Caco-2 (cell line): ENCODE measurements around the gene CEP57L1. TPM values are rescaled to one million over a fixed set of nuclear protein-coding genes. Genes with fewer than 3 reads are reported as not detected.

Experiments
- BruUV-seq: library from RNA; stranded (reverse); fragments of 400-500 nt; replicated peaks from 2 replicates; lab custom pipeline; 2021; lab: Mats Ljungman, UMichigan
- CTCF ChIA-PET: fragments of 300-600 bp; sonication (Branson Sonifier 250); formaldehyde crosslinking; loops from one replicate; lab custom pipeline; 2022; ENCODE audit warnings: antibody characterized with exemption; lab: Charles Lee
- POLR2A ChIA-PET: fragments of 300-600 bp; sonication (Branson Sonifier 250); formaldehyde crosslinking; loops from one replicate; lab custom pipeline; 2022; ENCODE audit warnings: antibody characterized with exemption; lab: Charles Lee
- DNase-seq, 2 experiments: peaks; one replicate each; pipeline versions ENCODE4 v3.0.0 to v3.0.0-alpha.2; 2020 to 2022
- H3K27me3 ChIP-seq: replicated peaks from 2 replicates; pipeline ENCODE4 v1.6.0; 2011; ENCODE audit warnings: low read length; ENCODE audit not compliant: control insufficient read depth, insufficient read depth
- H3K36me3 ChIP-seq: 2 replicates; pipeline ENCODE4 v1.5.1; 2011; ENCODE audit warnings: low read length; ENCODE audit not compliant: control insufficient read depth, insufficient read depth
- H3K4me1 ChIP-seq: fragments of 250-450 bp; sonication (Bioruptor Pico); 2 replicates; pipeline ENCODE4 v1.5.1; 2020; ENCODE audit warnings: mild to moderate bottlenecking
- H3K4me3 ChIP-seq: 2 replicates; pipeline ENCODE4 v1.5.1; 2011; ENCODE audit warnings: low read depth, mild to moderate bottlenecking, control low read depth, low read length
- H3K9me3 ChIP-seq: fragments of 250-450 bp; sonication (Bioruptor Pico); 2 replicates; pipeline ENCODE4 v1.5.1; 2020; ENCODE audit warnings: mild to moderate bottlenecking, moderate library complexity
- H3K27ac Mint-ChIP-seq: one replicate; pipeline ENCODE4 v1.8.0; 2022; ENCODE audit warnings: mixed read lengths; ENCODE audit not compliant: unreplicated experiment
- H3K27me3 Mint-ChIP-seq: one replicate; pipeline ENCODE4 v1.8.0; 2022; ENCODE audit warnings: mixed read lengths; ENCODE audit not compliant: insufficient read depth, unreplicated experiment
- H3K36me3 Mint-ChIP-seq: one replicate; pipeline ENCODE4 v1.8.0; 2022; ENCODE audit warnings: mild to moderate bottlenecking, mixed read lengths; ENCODE audit not compliant: insufficient read depth, unreplicated experiment
- H3K4me1 Mint-ChIP-seq: one replicate; pipeline ENCODE4 v1.8.0; 2022; ENCODE audit warnings: low read depth, mixed read lengths; ENCODE audit not compliant: unreplicated experiment
- H3K4me3 Mint-ChIP-seq: one replicate; pipeline ENCODE4 v1.8.0; 2022; ENCODE audit warnings: mild to moderate bottlenecking, moderate library complexity, mixed read lengths; ENCODE audit not compliant: unreplicated experiment
- H3K9me3 Mint-ChIP-seq: one replicate; pipeline ENCODE4 v1.8.0; 2022; ENCODE audit warnings: mixed read lengths; ENCODE audit not compliant: unreplicated experiment
- CTCF ChIP-seq, 2 experiments: fragments of 200-600 bp in 1 of 2; IDR thresholded peaks; 1 replicate in 1 of 2; 2 replicates in 1 of 2; pipeline versions ENCODE4 v1.5.1 to v1.8.0; 2011 to 2022; ENCODE audit warnings: antibody characterized with exemption in 1 of 2, control low read depth in 1 of 2, inconsistent platforms in 1 of 2, low read depth in 1 of 2, low read length in 1 of 2, mild to moderate bottlenecking in 1 of 2, moderate library complexity in 1 of 2; ENCODE audit not compliant: insufficient read depth in 1 of 2, severe bottlenecking in 1 of 2, unreplicated experiment in 1 of 2
- intact Hi-C: fragments of 100-400 bp; cut with micrococcal nuclease; formaldehyde crosslinking; loops from one replicate; pipeline ENCODE4 v1.10.0; 2022; ENCODE audit not compliant: unreplicated experiment
- total RNA-seq: library from RNA; stranded (reverse); gene quantifications from 2 replicates; pipeline ENCODE4 v1.2.3, GENCODE V29; 2022

CEP57L1 gene
- total RNA-seq, 1 experiment from 2014 or later, result 12.7 TPM

- no peaks in the 10 kb centered on the region for H3K9me3 Mint-ChIP-seq
- no peaks in the 10 kb centered on the region for H3K36me3 ChIP-seq
- H3K27me3 ChIP-seq, result no peaks in the 10 kb centered on the region
- H3K36me3 Mint-ChIP-seq, result no peaks in the 10 kb centered on the region
- no peak overlapping the region for H3K27ac Mint-ChIP-seq
- H3K4me1 Mint-ChIP-seq, result no peaks in the 10 kb centered on the region
- intact Hi-C loops, result no loop called here
- BruUV-seq, result no TSS peak
- no peaks in the 10 kb centered on the region for H3K4me1 ChIP-seq
- H3K9me3 ChIP-seq, result no peaks in the 10 kb centered on the region
- no peaks in the 10 kb centered on the region for H3K27me3 Mint-ChIP-seq
- H3K4me3 Mint-ChIP-seq, result no peak overlapping the region
- ChIA-PET POLR2A (no interaction called here), CTCF (no interaction called here)
- no peak overlapping the region for H3K4me3 ChIP-seq
- TF ChIP-seq CTCF (IDR thresholded peaks at IDR 0.05; ENCODE audit: insufficient read depth in 1 of 2, low read depth in 1 of 2, low read length in 1 of 2, severe bottlenecking in 1 of 2, unreplicated experiment in 1 of 2), result no peak
- no peak for DNase-seq
These were observed 107.3 kb downstream of the CEP57L1 start for GRCh38 chr6:109202409-109203264.

DNA sequence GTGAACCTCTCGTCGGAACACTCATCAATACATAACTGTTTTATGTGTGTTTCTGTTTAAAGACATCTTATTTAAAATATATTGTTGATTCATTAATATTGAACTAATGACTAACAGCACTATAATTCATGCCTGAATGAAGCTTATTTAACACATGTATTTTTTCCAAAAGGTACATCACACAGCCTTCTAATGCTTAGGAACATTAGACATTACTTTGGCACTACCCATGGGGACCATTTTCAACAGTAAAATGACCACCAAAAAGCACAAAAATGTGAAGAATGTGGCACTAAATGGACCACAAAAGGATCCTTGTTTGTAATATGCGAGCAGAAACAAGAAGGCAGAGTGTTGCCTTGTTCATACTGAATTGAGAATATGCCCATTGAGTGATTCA is 109.2 kb downstream of the CEP57L1 start:
- Histone ChIP-seq H3K36me3 (no peaks in the 10 kb centered on the region), H3K4me3 (no peak overlapping the region)

DNA sequence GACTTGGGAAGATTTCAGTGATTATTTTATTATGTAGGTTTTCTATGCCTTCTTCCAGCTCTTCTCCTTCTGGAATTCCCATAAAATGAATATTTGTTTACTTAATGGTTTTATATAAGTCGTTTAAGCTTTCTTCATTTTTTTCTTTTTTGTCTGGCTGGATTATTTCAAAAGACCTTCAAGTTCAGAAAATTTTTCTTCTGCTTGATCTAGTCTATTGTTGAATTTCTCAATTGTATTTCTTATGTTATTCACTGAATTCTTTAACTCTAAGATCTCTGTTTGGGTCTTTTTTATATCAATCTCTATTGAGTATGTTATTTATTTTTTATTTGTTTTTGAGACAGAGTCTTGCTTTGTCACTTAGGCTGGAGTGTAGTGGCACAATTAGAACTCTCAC is 117.4 kb downstream of the CEP57L1 start:
- Mint-ChIP-seq H3K9me3 (no peaks in the 10 kb centered on the region), H3K4me3 (no peak overlapping the region), H3K27ac (no peak overlapping the region), H3K36me3 (no peaks in the 10 kb centered on the region), H3K4me1 (no peaks in the 10 kb centered on the region), H3K27me3 (peaks cover 10% of the 10 kb centered on the region)
- Histone ChIP-seq H3K36me3 (no peaks in the 10 kb centered on the region), H3K4me3 (no peak overlapping the region), H3K9me3 (no peaks in the 10 kb centered on the region), H3K27me3 (no peaks in the 10 kb centered on the region), H3K4me1 (no peaks in the 10 kb centered on the region)
- ChIA-PET POLR2A (no interaction called here), CTCF (no interaction called here)
- no peak for TF ChIP-seq CTCF (IDR thresholded peaks at IDR 0.05; ENCODE audit: insufficient read depth in 1 of 2, low read depth in 1 of 2, low read length in 1 of 2, severe bottlenecking in 1 of 2, unreplicated experiment in 1 of 2)
- no TSS peak for BruUV-seq
- DNase-seq, result no peak
- intact Hi-C loops, result no loop called here

More for the DNA sequence above, 109.2 kb downstream of the CEP57L1 start:
- Histone ChIP-seq H3K9me3 (no peaks in the 10 kb centered on the region), H3K27me3 (no peaks in the 10 kb centered on the region), H3K4me1 (no peaks in the 10 kb centered on the region)
- peaks cover 3% of the 10 kb centered on the region for H3K27me3 Mint-ChIP-seq
- no peaks in the 10 kb centered on the region for H3K9me3 Mint-ChIP-seq
- no peak overlapping the region for H3K27ac Mint-ChIP-seq
- POLR2A ChIA-PET, result no interaction called here
- TF ChIP-seq CTCF (IDR thresholded peaks at IDR 0.05; ENCODE audit: insufficient read depth in 1 of 2, low read depth in 1 of 2, low read length in 1 of 2, severe bottlenecking in 1 of 2, unreplicated experiment in 1 of 2), result no peak
- H3K4me3 Mint-ChIP-seq, result no peak overlapping the region
- intact Hi-C loops, result no loop called here
- no peaks in the 10 kb centered on the region for H3K36me3 Mint-ChIP-seq
- H3K4me1 Mint-ChIP-seq, result no peaks in the 10 kb centered on the region
- no TSS peak for BruUV-seq
- DNase-seq, result no peak
- CTCF ChIA-PET, result no interaction called here

Other genes starting within 250 kb of the CEP57L1 start
- gene ARMC2, start 247.1 kb upstream of the CEP57L1 start, total RNA-seq, result 6.1 and 7.8 TPM in 2 replicates
- gene SESN1, start 661 bp upstream of the CEP57L1 start, total RNA-seq, result 21.9 and 25.3 TPM in 2 replicates